Loucy (cell line): Measurements from ENCODE around the gene TCL1A.

ENCODE experiments used
- EZH2phosphoT487 ChIP-seq: fragments of 200-600 bp; IDR thresholded peaks from 2 replicates; pipeline ENCODE4 v1.6.1; 2018; ENCODE audit warnings: antibody characterized with exemption, mild to moderate bottlenecking, moderate library complexity, borderline replicate concordance
- TF ChIP-seq, protein P1 (sequence below): fragments of 200-600 bp; sonication (generic); conservative IDR thresholded peaks from 2 replicates; pipeline ENCODE4 v1.5.1; 2014; ENCODE audit warnings: mild to moderate bottlenecking, antibody characterized with exemption, low read length

DNA sequence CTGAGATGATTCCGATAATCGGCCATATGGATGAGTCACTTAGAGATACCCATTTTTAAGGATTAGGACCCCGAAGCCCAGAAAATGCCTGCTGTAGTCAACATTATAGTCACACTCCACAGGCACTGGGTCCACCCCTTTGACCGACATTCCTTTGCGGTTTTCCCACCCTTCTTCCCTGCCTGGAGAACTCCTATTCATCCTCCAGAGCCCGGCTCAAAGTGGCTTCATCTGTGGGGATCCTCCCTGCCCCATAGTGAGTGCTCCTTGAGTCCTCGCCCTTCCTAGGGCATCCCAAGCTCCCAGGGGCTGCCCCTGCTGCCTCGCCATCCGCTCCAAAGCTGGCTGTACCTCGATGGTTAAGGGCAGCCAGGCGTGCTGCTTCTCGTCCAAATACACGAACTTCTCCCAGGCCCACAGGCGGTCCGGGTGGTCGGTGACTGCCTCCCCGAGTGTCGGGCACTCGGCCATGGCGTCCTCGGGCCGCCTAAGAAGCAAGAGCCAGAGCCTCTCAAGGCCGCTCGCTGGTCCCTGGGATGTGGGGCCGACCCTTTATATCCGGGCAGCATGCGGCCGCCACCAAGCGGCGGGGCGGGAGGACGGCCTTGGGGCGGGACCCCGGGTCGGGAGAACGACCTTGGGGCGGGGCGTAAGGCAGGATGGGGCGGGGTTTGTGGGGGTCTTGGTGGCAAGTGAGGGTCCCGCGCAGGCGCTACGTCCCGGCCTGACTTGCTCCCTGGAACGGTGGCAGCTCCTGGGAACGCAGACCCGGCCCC lies at the start of gene TCL1A:
- TF ChIP-seq, protein P1, sequence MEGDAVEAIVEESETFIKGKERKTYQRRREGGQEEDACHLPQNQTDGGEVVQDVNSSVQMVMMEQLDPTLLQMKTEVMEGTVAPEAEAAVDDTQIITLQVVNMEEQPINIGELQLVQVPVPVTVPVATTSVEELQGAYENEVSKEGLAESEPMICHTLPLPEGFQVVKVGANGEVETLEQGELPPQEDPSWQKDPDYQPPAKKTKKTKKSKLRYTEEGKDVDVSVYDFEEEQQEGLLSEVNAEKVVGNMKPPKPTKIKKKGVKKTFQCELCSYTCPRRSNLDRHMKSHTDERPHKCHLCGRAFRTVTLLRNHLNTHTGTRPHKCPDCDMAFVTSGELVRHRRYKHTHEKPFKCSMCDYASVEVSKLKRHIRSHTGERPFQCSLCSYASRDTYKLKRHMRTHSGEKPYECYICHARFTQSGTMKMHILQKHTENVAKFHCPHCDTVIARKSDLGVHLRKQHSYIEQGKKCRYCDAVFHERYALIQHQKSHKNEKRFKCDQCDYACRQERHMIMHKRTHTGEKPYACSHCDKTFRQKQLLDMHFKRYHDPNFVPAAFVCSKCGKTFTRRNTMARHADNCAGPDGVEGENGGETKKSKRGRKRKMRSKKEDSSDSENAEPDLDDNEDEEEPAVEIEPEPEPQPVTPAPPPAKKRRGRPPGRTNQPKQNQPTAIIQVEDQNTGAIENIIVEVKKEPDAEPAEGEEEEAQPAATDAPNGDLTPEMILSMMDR: no peak
- TF ChIP-seq EZH2phosphoT487: no peak
